HG02642 (cell line): ENCODE measurements around the gene RC3H1.
"Not testable (repeated sequence)": the region's sequence is repeated elsewhere in the genome, so short reads cannot be mapped to it uniquely, and the experiment has no call there.

Experiments
- ATAC-seq: cut with Tn5 transposase; IDR thresholded peaks from one replicate; pipeline ENCODE4 v1.9.1; 2021; ENCODE audit warnings: mild to moderate bottlenecking; ENCODE audit not compliant: unreplicated experiment, poor library complexity

The RC3H1 gene

DNA sequence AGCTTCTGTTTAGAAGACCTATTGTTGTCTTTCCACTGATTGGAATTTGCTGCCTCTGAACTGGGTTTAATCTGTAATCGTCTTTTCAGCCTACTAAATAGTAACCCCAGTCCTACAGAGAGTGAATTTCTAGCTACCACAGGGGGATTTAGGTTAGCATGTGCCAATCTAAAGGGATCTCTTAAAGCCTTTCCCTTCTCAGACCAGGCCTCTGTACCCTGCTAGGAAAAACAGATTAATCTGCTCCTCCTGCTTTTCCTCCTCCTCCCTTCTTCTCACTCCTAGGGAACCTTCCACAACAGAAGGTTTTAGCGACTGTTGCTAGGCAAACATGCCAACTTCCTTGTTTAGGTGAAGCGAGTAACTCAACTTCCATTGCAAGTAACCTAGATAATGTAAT is 1.3 kb upstream of the RC3H1 start:
- no peak for ATAC-seq

- ATAC-seq = no peak
These were observed 770 bp upstream of the RC3H1 start for GRCh38 chr1:174022976-174023277.

- peak; percentile 50 for ATAC-seq
These were observed 522 bp downstream of the RC3H1 start for GRCh38 chr1:174021591-174022079.

- ATAC-seq = no peak
These were observed 3.6 kb downstream of the RC3H1 start for GRCh38 chr1:174018565-174018964.

- no peak for ATAC-seq
These were observed 4.8 kb downstream of the RC3H1 start for GRCh38 chr1:174017231-174017970.

DNA sequence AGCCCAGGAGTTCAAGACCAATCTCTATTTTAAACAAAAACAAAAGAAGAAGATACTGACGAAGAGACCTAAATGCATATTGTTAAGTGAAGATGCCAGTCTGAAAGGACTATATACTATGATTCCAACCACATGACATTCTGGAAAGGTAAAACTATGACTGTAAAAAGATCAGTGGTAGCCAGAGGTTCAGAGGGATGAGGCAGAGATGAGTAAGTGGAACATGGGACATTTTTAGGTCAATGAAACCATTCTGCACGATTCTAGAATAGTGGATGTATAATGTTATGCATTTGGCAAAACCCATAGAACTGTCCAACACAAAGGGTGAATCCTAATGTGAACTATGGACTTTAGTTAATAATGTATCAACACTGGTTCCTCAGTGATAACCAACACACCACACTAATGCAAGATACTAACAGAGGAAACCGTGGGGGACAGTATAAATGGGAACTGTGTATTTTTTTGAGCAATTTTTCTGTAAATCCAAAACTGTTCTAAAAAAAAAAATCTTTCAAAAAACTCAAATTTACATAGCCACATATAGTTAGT is 8.2 kb downstream of the RC3H1 start:
- no peak for ATAC-seq

- no peak for ATAC-seq
These were observed 13.2 kb downstream of the RC3H1 start for GRCh38 chr1:174008979-174009378.

DNA sequence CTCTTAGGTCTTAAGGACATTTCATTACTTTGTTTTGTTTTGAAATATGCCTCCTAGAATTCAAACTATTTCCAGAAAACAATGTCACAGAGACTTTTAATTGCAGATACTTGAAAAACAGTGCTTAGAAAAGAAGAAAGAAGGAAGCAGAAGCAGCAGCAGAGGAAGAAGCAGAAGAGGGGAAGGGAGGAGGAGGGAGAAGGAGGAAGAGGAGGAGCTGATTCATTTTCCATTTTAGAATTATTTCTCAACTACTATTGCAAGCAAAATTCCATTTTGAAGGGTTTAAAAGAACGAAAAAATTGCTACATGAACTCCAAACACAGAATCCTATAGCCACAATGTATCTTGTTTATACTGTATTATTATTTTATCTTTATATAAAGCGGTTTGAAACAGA is 13.9 kb downstream of the RC3H1 start:
- no peak for ATAC-seq

- no peak for ATAC-seq
These were observed 14.3 kb downstream of the RC3H1 start for GRCh38 chr1:174007851-174008250.

GRCh38 chr1:174005032-174005431 is 17.1 kb downstream of the RC3H1 start:
- ATAC-seq = peak; percentile 92

DNA sequence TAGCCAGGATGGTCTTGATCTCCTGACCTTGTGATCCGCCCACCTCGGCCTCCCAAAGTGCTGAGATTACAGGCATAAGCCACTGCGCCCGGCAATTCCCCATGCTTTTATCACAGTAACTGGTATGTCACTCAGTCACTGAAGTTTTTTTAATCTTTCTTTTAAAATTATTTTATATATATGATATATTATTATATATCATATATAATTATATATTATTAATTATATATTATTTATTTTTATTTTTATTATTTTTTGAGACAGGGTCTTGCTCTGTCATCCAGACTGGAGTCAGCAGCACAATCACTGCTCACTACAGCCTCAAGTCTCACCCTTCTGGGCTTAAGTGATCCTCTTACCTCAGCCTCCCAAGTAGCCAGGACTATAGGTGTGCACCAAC is 18.3 kb downstream of the RC3H1 start:
- ATAC-seq = no peak

GRCh38 chr1:174001573-174001972 is 20.6 kb downstream of the RC3H1 start:
- ATAC-seq = no peak

- ATAC-seq = no peak
These were observed 21.8 kb downstream of the RC3H1 start for GRCh38 chr1:174000371-174000770.

DNA sequence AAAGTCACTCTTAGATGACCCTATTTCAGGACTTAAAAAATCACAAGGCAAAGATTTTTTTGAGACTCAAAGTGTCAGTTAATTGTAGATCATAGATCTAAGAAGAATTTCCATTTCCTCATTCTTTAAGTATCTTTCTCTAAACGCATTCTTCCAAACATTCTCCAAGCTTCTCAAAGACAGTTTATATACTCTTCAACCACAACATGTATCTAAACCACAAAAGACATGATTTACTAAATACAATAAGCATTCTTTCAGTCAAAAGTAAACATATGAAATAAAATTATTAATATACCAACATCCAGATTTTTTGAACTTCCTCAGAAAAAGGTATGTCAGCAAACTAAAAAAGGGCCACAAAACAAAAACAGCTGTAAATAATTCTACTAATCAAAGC is 24.4 kb downstream of the RC3H1 start:
- ATAC-seq = no peak

- ATAC-seq = no peak
These were observed 25.2 kb downstream of the RC3H1 start for GRCh38 chr1:173996995-173997394.

DNA sequence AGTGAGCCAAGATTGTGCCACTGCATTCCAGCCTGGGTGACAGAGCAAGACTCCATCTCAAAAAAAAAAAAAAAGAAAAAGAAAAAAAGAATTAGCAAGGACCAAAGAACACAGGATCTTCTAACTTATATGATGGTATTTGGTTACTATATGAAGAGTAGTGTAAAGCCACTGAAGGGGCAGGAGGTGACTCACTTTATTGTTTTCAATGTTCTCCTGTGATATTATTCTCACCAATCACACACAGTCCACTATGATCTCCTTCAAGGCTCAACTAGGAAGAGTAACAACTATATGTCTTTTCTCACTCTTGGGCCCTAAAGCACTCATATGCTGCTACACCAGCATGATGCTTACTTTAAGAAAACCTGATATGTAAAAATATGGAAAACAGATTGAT is 26.7 kb downstream of the RC3H1 start:
- no peak for ATAC-seq

- ATAC-seq = not testable (repeated sequence)
These were observed 28.2 kb downstream of the RC3H1 start for GRCh38 chr1:173993948-173994347.

GRCh38 chr1:173988068-173988467 is 34.1 kb downstream of the RC3H1 start:
- ATAC-seq = no peak

DNA sequence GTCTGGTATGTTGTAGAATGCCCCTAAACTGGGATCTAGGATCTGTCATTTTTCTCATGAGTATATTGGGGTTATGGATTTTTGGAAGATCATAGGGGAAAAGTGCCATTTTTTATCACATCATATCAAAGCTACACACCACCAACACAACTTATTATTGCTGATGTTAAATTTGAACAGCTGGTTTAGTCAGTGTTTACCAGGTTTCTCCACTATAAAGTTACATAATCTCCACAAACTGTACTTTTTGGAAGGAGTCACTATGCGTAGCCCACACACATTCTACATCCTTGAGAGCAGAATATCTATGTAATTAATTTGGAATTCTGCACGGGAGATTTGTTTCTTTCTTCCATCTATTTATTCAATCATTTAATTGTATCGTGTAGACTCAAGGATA is 35.2 kb downstream of the RC3H1 start:
- ATAC-seq = no peak

- ATAC-seq = no peak
These were observed 51.9 kb downstream of the RC3H1 start for GRCh38 chr1:173970252-173970651.

DNA sequence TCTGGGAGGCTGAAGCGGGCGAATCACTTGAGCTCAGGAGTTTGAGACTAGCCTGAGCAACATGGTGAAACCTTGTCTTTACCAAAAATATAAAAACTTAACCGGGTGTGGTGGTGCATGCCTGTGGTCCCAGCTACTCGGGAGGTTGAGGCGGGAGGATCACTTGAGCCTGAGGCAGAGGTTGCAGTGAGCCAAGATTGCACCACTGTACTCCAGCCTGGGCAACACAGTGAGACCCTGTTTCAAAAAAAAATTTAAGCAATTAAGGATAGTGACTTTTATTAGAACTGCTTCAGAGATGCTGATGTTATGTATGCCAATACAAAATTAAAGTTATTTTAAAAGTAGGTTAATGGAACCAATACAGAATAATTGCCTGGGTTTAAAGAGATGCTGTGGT is 56.3 kb downstream of the RC3H1 start:
- not testable (repeated sequence) for ATAC-seq

DNA sequence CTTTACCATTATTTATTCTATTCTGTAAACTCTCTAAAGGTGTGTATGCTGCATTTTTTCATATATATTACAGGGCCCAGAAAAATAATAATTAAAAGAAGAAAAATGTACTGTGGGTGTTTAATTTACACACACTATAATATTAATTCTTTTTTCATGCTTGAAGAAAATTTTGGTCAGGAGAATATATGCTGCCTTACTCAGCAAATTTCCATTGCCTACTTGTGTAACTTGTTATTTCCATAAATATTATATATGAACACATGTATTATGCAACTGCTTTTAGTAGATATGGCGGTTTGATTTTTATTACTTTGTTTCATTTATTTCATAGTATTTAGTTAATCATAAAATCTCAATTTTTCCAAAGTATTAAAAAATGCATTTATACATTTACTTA is 58.7 kb downstream of the RC3H1 start:
- no peak for ATAC-seq
